Adrenal gland (tissue), 5 donors: ENCODE measurements around the gene CENPT.

Source experiments
- CTCF ChIP-seq, 6 experiments: fragments of 450-650 bp in 4 of 6; fragments of 200-600 bp in 2 of 6; sonication (generic) in 1 of 6; IDR thresholded peaks; 1 replicate in 5 of 6; 2 replicates in 1 of 6; pipeline versions ENCODE4 v1.5.1 to v1.8.0; 2016 to 2021; ENCODE audit warnings: antibody characterized with exemption in 6 of 6, mild to moderate bottlenecking in 2 of 6, moderate library complexity in 1 of 6
- POLR2A ChIP-seq, 2 donors: fragments of 450-650 bp; IDR thresholded peaks; one replicate each; pipeline ENCODE4 v1.6.1; 2017; ENCODE audit warnings: antibody characterized with exemption in 2 of 2, mild to moderate bottlenecking in 2 of 2, moderate library complexity in 1 of 2
- donor health status: DM: no; HTN: no; CAD: no.

DNA sequence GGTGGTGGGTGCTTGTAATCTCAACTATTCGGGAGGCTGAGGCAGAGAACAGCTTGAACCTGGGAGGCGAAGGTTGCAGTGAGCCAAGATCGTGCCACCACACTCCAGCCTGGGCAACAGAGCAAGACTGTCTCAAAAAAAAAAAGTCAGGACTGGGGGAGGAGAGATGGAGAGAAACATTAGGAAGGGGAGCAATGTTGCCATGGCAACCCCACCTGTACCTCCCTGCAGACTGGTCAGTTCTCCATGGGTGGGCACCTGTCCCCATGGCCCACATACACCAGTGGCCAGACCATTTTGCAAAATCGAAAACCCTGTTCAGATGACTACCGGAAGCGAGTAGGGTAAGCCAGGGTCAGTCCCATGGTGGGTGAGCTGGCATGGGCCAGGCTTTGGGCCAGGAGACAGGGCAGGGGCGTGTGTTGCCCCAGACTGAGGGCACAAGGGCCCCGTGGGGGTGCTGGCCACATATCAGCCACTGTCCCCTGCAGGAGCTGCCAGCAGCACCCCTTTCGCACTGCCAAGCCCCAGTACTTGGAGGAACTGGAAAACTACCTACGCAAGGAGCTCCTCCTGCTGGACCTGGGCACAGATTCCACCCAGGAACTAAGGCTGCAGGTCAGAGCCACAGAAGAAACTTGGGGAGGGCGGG is 26.8 kb downstream of the CENPT start:
- TF ChIP-seq CTCF (IDR thresholded peaks at IDR 0.05) (no peak), POLR2A (IDR thresholded peaks at IDR 0.05) (no peak)
